Endodermal cell (in vitro differentiated cells): ENCODE results near the gene AGFG1. TPM values are rescaled to one million over a fixed set of nuclear protein-coding genes. Genes with fewer than 3 reads are reported as not detected.

Experiments
- DNase-seq: peaks from one replicate; pipeline ENCODE4 v3.0.0-alpha.2; 2017
- H3K27ac ChIP-seq: 2 replicates; pipeline ENCODE4 v1.5.1; 2013; ENCODE audit warnings: mild to moderate bottlenecking, low read depth, low read length, moderate library complexity
- H3K27me3 ChIP-seq: 2 replicates; pipeline ENCODE4 v1.6.1; 2013; ENCODE audit warnings: mild to moderate bottlenecking, low read length, moderate library complexity; ENCODE audit not compliant: insufficient read depth, control insufficient read depth, poor library complexity, severe bottlenecking
- H3K36me3 ChIP-seq: 2 replicates; pipeline ENCODE4 v1.7.0; 2013; ENCODE audit warnings: mild to moderate bottlenecking, low read length, moderate library complexity; ENCODE audit not compliant: control insufficient read depth, insufficient read depth
- H3K4me1 ChIP-seq: one replicate; pipeline ENCODE4 v1.7.0; 2013; ENCODE audit warnings: low read length; ENCODE audit not compliant: control insufficient read depth, insufficient read depth
- H3K4me3 ChIP-seq: 2 replicates; pipeline ENCODE4 v1.5.1; 2013; ENCODE audit warnings: mild to moderate bottlenecking, low read length, moderate library complexity
- H3K9ac ChIP-seq: 2 replicates; pipeline ENCODE4 v1.6.1; 2013; ENCODE audit warnings: mild to moderate bottlenecking, low read length, moderate library complexity; ENCODE audit not compliant: poor library complexity, severe bottlenecking; ENCODE audit errors: extremely low read depth
- H3K9me3 ChIP-seq: 2 replicates; pipeline ENCODE4 v1.6.1; 2013; ENCODE audit warnings: mild to moderate bottlenecking, low read length, moderate library complexity; ENCODE audit not compliant: control insufficient read depth
- H3K27ac Mint-ChIP-seq: 2 replicates; pipeline ENCODE4 v1.8.0; 2020; ENCODE audit warnings: mixed read lengths
- H3K27me3 Mint-ChIP-seq: 2 replicates; pipeline ENCODE4 v1.8.0; 2021; ENCODE audit warnings: mild to moderate bottlenecking, mixed read lengths; ENCODE audit not compliant: insufficient read depth
- H3K36me3 Mint-ChIP-seq: 2 replicates; pipeline ENCODE4 v1.8.0; 2020; ENCODE audit warnings: low read depth, mixed read lengths
- H3K4me1 Mint-ChIP-seq: 2 replicates; pipeline ENCODE4 v1.8.0; 2020; ENCODE audit warnings: mixed read lengths
- H3K4me3 Mint-ChIP-seq: 2 replicates; pipeline ENCODE4 v1.8.0; 2020; ENCODE audit warnings: mild to moderate bottlenecking, moderate library complexity, mixed read lengths
- H3K9me3 Mint-ChIP-seq: 2 replicates; pipeline ENCODE4 v1.8.0; 2020; ENCODE audit warnings: mild to moderate bottlenecking, mixed read lengths
- CTCF ChIP-seq: fragments of 200-600 bp; sonication (generic); conservative IDR thresholded peaks from 2 replicates; pipeline ENCODE4 v1.5.0; 2021; ENCODE audit warnings: antibody characterized with exemption, mild to moderate bottlenecking
- WGBS, 2 experiments: methylation state at CpG; one replicate each; pipeline versions ENCODE4 v1.1.5 to v1.1.7; 2013; ENCODE audit warnings: missing lambda C conversion rate in 2 of 2, mixed read lengths in 1 of 2; ENCODE audit not compliant: insufficient coverage in 1 of 2, insufficient read length in 1 of 2; 5-methylcytosine and 5-hydroxymethylcytosine counted together
- total RNA-seq, 2 donors: library from RNA; stranded (reverse); fragmentation: NEBNext Ultra II Directional in 1 of 2; extraction: Animal tissue kit (Norgen Biotek cat#: 25700) in 1 of 2; gene quantifications; 2 replicates in 1 of 2; 3 replicates in 1 of 2; pipeline ENCODE4 v1.2.1, GENCODE V29; 2021

The AGFG1 gene
- total RNA-seq, 2 donors from 2014 or later = 90.3 to 92.0 TPM

- Mint-ChIP-seq H3K9me3 (no peaks in the 10 kb centered on the region), H3K4me1 (peaks cover 74% of the 10 kb centered on the region), H3K27me3 (no peaks in the 10 kb centered on the region), H3K36me3 (no peaks in the 10 kb centered on the region), H3K27ac (peak overlapping the region; percentile 17), H3K4me3 (no peak overlapping the region)
- Histone ChIP-seq H3K27me3 (no peaks in the 10 kb centered on the region), H3K36me3 (no peaks in the 10 kb centered on the region), H3K27ac (no peak overlapping the region), H3K4me3 (no peak overlapping the region), H3K9ac (no peak overlapping the region), H3K4me1 (peaks cover 20% of the 10 kb centered on the region), H3K9me3 (no peaks in the 10 kb centered on the region)
- TF ChIP-seq CTCF = no peak
- DNase-seq = no peak
- 83 to 89% methylated on average over 2 to 3 of the region's 3 CpGs for WGBS, 2 experiments
Measured at GRCh38 chr2:227511955-227512354, 40.0 kb downstream of the AGFG1 start.

- H3K36me3 Mint-ChIP-seq = no peaks in the 10 kb centered on the region
- TF ChIP-seq CTCF = no peak
- H3K4me1 Mint-ChIP-seq = peaks cover 72% of the 10 kb centered on the region
- no peaks in the 10 kb centered on the region for H3K36me3 ChIP-seq
- 79 to 100% methylated on average over 1 of the region's 1 CpG for WGBS, 2 experiments
- no peak for DNase-seq
- H3K4me1 ChIP-seq = peaks cover 20% of the 10 kb centered on the region
- no peak overlapping the region for H3K27ac ChIP-seq
- no peak overlapping the region for H3K4me3 ChIP-seq
- H3K27me3 ChIP-seq = no peaks in the 10 kb centered on the region
- no peak overlapping the region for H3K4me3 Mint-ChIP-seq
- H3K9ac ChIP-seq = no peak overlapping the region
- H3K9me3 ChIP-seq = no peaks in the 10 kb centered on the region
- H3K27ac Mint-ChIP-seq = peak overlapping the region; percentile 79
- no peaks in the 10 kb centered on the region for H3K9me3 Mint-ChIP-seq
- no peaks in the 10 kb centered on the region for H3K27me3 Mint-ChIP-seq
Measured at GRCh38 chr2:227513113-227513512, 41.2 kb downstream of the AGFG1 start.

- no peak overlapping the region for H3K9ac ChIP-seq
- H3K27me3 Mint-ChIP-seq = no peaks in the 10 kb centered on the region
- H3K4me1 Mint-ChIP-seq = peaks cover 58% of the 10 kb centered on the region
- H3K27me3 ChIP-seq = no peaks in the 10 kb centered on the region
- no peaks in the 10 kb centered on the region for H3K9me3 ChIP-seq
- peaks cover 6% of the 10 kb centered on the region for H3K36me3 ChIP-seq
- DNase-seq = no peak
- no peak overlapping the region for H3K4me3 Mint-ChIP-seq
- no peak overlapping the region for H3K27ac ChIP-seq
- no peaks in the 10 kb centered on the region for H3K9me3 Mint-ChIP-seq
- TF ChIP-seq CTCF = no peak
- WGBS, 2 experiments = 88% methylated on average over 1 of the region's 1 CpG; no CpG with 5 or more reads in 1 of the 2 experiments
- peaks cover 8% of the 10 kb centered on the region for H3K36me3 Mint-ChIP-seq
- peaks cover 5% of the 10 kb centered on the region for H3K4me1 ChIP-seq
- H3K4me3 ChIP-seq = no peak overlapping the region
- H3K27ac Mint-ChIP-seq = no peak overlapping the region
Measured at GRCh38 chr2:227515742-227516141, 43.8 kb downstream of the AGFG1 start.
